Ovary (tissue), 9 donors: ENCODE results near the gene NAALADL2. TPM values are rescaled to one million over a fixed set of nuclear protein-coding genes. Genes with fewer than 3 reads are reported as not detected.

Experiments used
- DNase-seq, 5 donors: peaks; one replicate each; pipeline ENCODE4 v3.0.0-alpha.2; 2019 to 2020
- H3K27ac ChIP-seq, 2 donors: fragments of 200-600 bp; one replicate each; pipeline versions ENCODE4 v1.5.1 to v1.8.0; 2019 to 2022
- H3K27me3 ChIP-seq: fragments of 200-600 bp; one replicate; pipeline ENCODE4 v1.8.0; 2022
- H3K36me3 ChIP-seq: fragments of 200-600 bp; sonication (generic); one replicate; pipeline ENCODE4 v1.5.1; 2019
- H3K4me1 ChIP-seq: one replicate; pipeline ENCODE4 v1.8.1; 2013; ENCODE audit warnings: mild to moderate bottlenecking, moderate library complexity; ENCODE audit not compliant: insufficient read depth
- H3K4me3 ChIP-seq: fragments of 200-600 bp; sonication (generic); one replicate; pipeline ENCODE4 v1.5.1; 2017
- H3K9me3 ChIP-seq, 2 donors: fragments of 200-600 bp in 1 of 2; sonication (generic) in 1 of 2; one replicate each; pipeline versions ENCODE4 v1.5.1 to v1.8.1; 2013 to 2019; ENCODE audit warnings: mild to moderate bottlenecking in 1 of 2, moderate library complexity in 1 of 2
- CTCF ChIP-seq, 3 donors: fragments of 450-650 bp in 2 of 3; fragments of 200-600 bp in 1 of 3; IDR thresholded peaks; one replicate each; pipeline versions ENCODE4 v1.5.1 to v1.8.0; 2016 to 2022; ENCODE audit warnings: antibody characterized with exemption in 3 of 3, mild to moderate bottlenecking in 1 of 3
- EP300 ChIP-seq: sonication (generic); formaldehyde crosslinking; IDR thresholded peaks from one replicate; pipeline ENCODE4 v1.6.1; 2017; ENCODE audit warnings: antibody characterized with exemption
- POLR2A ChIP-seq: fragments of 450-650 bp; IDR thresholded peaks from one replicate; pipeline ENCODE4 v1.6.1; 2017; ENCODE audit warnings: antibody characterized with exemption, mild to moderate bottlenecking, moderate library complexity
- WGBS, 3 donors: extraction: QIAGEN DNeasy Blood & Tissue Kit in 1 of 3; methylation state at CpG; one replicate each; pipeline versions ENCODE4 v1.1.5 to v1.1.7; 2013 to 2017; 5-methylcytosine and 5-hydroxymethylcytosine counted together
- intact Hi-C, 4 donors: fragments of 100-400 bp; cut with DNase I; formaldehyde crosslinking; loops; one replicate each; pipeline versions ENCODE4 v1.11.0 to v1.15.1; 2022 to 2023
- polyA plus RNA-seq, 2 donors: library from polyadenylated mRNA; stranded (reverse); fragments of 200-250 nt in 1 of 2; fragments of 350-450 nt in 1 of 2; fragmentation: Illumina TruSeq in 1 of 2; extraction: RNeasy Lipid Tissue Mini Kit (QIAGEN cat#74804) in 1 of 2; gene quantifications; one replicate each; pipeline ENCODE4 v1.2.3, GENCODE V29; 2013 to 2014
- total RNA-seq, 7 donors: library from RNA; depleted of rRNA in 2 of 7; stranded (reverse); fragments of >200 nt in 2 of 7; fragmentation: NEBNext Ultra II Directional in 3 of 7; extraction: Animal tissue kit (Norgen Biotek cat#: 25700) in 3 of 7; gene quantifications; one replicate each; pipeline versions ENCODE4 v1.1.0 to v1.2.4, GENCODE V29; 2016 to 2023
- donor health status: DM: no; HTN: no; CAD: no; lungs with moderate emphysema.
- donor health status: DM: no; HTN: no; CAD: no.
- donor health status: Bipolar disorder and iron deficiency.
- donor health status: DM: yes; HTN: yes; CAD: no.
- donor health status: DM: no; HTN: no; CAD: no.
- donor health status: DM: yes; HTN: yes; CAD: no.

The NAALADL2 gene
- total and polyA plus RNA-seq, 9 donors, result 2.3 to 29.3 (median 15.2) TPM

GRCh38 chr3:175329373-175329772, 470.2 kb downstream of the NAALADL2 start:
- intact Hi-C loops, result no loop called here
- H3K9me3 ChIP-seq, result no peaks in the 10 kb centered on the region
- H3K36me3 ChIP-seq, result no peaks in the 10 kb centered on the region

GRCh38 chr3:175335229-175335628, 476.1 kb downstream of the NAALADL2 start:
- no peak for TF ChIP-seq CTCF (IDR thresholded peaks at IDR 0.05)
- TF ChIP-seq POLR2A, result no peak
- no peak for TF ChIP-seq EP300
- no peak for DNase-seq
- Histone ChIP-seq H3K9me3 (no peaks in the 10 kb centered on the region), H3K4me3 (no peak overlapping the region), H3K27ac (no peak overlapping the region), H3K4me1 (peaks cover 2% of the 10 kb centered on the region), H3K36me3 (no peaks in the 10 kb centered on the region), H3K27me3 (no peaks in the 10 kb centered on the region)
- 30 to 61% (median 35%) methylated on average over 2 of the region's 2 CpGs for WGBS, 3 donors
- intact Hi-C loops, result no loop called here

More at GRCh38 chr3:175329373-175329772, 470.2 kb downstream of the NAALADL2 start:
- TF ChIP-seq EP300 (no peak), POLR2A (no peak), CTCF (IDR thresholded peaks at IDR 0.05) (no peak)
- Histone ChIP-seq H3K27me3 (no peaks in the 10 kb centered on the region), H3K4me1 (no peaks in the 10 kb centered on the region), H3K4me3 (no peak overlapping the region), H3K27ac (no peak overlapping the region)
- no peak for DNase-seq
- 92 to 97% (median 95%) methylated on average over 2 of the region's 2 CpGs for WGBS, 3 donors

DNA sequence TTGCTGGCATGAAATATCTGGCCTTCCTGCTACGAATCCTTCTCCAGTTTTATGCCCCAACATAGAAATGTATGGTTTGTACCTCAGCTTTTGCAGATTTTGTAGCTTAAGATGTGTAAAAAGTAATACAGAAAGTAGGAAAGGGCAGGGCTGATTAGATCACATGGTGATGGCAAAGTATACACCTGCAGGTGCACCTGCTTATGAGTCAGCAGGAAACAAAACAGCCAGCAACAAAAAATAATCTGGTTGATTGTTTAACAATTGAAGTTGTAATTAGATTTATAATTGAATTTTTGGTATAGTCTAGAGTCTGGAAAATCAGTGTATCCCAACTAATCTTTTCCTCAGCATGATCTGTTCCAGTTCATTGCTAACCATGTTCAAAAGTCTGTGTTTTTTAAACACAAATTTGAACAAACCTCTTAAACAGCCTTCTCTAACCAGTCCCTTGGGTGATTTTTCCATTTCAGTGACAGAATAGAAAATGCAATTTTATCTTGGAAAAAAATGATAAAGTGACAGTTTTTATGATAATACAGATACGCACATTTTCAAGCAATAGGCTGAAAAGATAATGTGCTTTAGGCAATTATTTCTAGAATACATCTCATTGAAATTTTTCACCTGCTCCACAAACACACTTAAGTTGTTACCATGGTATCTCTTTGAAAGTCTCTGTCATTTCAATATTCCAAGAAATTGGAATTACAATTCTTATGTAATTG, 477.4 kb downstream of the NAALADL2 start:
- intact Hi-C loops, result no loop called here
- Histone ChIP-seq H3K27ac (no peak overlapping the region), H3K4me1 (peaks cover 2% of the 10 kb centered on the region), H3K4me3 (no peak overlapping the region), H3K27me3 (no peaks in the 10 kb centered on the region), H3K36me3 (no peaks in the 10 kb centered on the region), H3K9me3 (no peaks in the 10 kb centered on the region)
- DNase-seq, result no peak
- no peak for TF ChIP-seq CTCF (IDR thresholded peaks at IDR 0.05)
- TF ChIP-seq POLR2A, result no peak
- no peak for TF ChIP-seq EP300
- WGBS, 3 donors, result 91 to 98% (median 95%) methylated on average over 2 of the region's 2 CpGs

DNA sequence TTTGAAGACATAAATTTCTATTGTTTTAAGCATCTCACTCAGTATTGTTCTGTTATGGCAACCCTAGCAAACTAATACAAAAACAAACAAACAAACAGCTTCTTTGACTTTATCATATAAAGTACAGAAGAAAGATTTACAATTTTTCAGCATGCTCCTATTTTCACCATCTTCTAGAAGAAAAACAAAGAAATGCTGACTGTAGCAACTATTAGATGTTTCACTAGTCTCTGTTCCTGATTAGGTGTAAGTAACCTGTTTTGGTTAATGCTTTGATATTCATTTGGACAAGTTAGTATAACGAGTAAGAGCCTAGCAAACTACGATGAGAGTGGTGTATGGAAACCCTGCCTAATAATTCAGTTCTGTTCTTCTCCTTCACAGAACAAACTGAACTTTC, 478.5 kb downstream of the NAALADL2 start:
- no peak for DNase-seq
- H3K9me3 ChIP-seq, result no peaks in the 10 kb centered on the region
- no peak overlapping the region for H3K27ac ChIP-seq
- no peak overlapping the region for H3K4me3 ChIP-seq
- TF ChIP-seq POLR2A (no peak), EP300 (no peak), CTCF (IDR thresholded peaks at IDR 0.05) (no peak)
- no peaks in the 10 kb centered on the region for H3K27me3 ChIP-seq
- 90 to 98% (median 95%) methylated on average over 2 of the region's 2 CpGs for WGBS, 3 donors
- peaks cover 2% of the 10 kb centered on the region for H3K4me1 ChIP-seq
- intact Hi-C loops, result no loop called here
- no peaks in the 10 kb centered on the region for H3K36me3 ChIP-seq
